Hippocampal formation (tissue), 2 donors: ENCODE measurements around the gene OPN4.

Source experiments
- DNase-seq, 2 donors: peaks; one replicate each; lab custom pipeline; 2025; lab: John Stamatoyannopoulos, UW

OPN4 gene

GRCh38 chr10:86647773-86648703 lies 6.3 kb upstream of the OPN4 start:
- DNase-seq, result no peak

DNA sequence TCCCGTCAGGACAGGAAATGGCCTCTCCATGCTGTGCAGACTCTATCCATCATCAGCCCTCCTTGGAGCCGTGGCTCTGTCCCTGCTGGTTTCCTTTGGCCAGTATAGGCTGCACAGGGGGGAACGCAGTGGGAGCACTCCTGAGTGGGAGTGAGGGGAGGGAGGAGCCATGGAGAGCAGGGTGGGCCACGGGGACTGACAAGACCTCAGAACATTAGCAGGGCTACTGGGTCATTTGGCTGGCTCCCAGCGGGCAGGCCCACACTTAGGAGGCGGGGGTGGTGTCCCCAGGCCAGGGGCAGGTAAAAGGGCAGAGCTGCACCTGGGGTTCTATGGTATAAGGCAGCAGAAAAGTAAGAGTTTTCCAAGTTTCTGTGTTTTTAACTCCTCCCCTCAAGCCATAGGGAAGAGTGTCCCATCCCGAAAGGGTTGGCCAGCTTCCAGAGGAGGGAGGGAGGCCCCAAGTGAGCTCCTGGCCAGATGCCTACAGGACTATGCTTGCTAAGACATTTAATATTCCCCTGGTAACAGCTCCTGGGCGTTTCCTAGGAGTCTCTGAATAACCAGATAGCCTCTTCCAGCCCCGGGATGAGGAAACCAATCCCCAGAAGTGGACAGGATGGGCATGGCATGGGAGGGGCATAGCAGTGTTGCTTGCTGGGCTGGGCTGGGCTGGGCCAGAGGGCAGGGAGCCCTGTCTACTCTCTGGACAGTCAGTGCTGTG lies 5.5 kb upstream of the OPN4 start:
- no peak for DNase-seq

DNA sequence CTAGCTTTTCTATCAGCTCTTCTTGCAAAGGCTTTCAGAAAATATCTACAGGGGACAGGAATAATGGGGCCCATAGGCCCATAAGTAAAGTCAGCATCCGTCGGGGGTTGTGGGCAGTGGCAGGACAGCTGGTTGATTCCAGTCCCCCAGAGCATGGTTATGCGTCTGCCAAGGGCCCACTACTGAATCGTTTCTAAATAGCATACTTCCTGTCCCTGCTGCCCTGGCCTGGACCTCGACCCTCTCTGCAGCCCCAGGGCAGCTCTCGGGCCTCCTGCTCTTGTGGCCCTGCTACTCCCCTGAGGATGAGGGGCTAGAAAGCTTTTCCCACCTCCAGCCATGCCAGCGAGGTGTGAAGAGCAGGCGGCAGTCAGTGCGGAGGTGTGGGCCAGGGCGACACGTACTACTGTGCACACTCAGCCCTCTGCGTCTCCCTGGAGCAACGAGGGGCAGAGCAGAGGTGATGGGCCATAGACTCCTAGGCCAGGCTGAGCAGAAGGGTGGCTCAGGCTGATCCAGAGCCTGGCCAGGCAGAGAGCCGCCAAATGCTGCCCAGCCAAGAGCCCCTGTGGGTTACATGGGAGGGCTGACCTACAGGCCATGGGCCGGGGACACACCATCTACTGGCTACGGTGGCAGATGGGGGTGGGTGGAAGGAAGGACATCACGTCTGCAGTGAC lies 4.7 kb upstream of the OPN4 start:
- no peak for DNase-seq

DNA sequence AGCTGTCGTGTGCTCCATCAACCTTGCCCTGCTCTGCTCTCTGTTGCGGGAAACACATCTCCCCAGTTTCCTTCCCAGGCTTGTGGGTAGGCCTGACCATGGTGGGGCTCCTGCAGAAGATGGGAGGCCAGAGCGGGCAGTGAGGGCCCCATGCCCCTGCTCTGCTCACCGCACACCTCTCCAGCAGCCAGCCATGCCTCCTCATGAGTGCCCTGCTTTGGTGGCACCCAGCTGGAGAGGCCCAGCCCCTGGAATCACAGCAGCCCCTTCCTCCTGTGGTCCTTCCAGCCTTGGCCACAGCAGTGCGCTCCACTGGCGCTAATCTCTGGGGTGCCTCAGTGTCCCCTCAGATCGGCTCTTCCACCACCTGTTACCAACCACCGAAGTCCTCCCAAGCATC lies 4.2 kb upstream of the OPN4 start:
- no peak for DNase-seq

- no peak for DNase-seq
These were observed 3.3 kb upstream of the OPN4 start for GRCh38 chr10:86651021-86651471.

GRCh38 chr10:86651631-86652331 lies 2.6 kb upstream of the OPN4 start:
- DNase-seq, result no peak

GRCh38 chr10:86652361-86653202 lies 1.8 kb upstream of the OPN4 start:
- no peak for DNase-seq

- DNase-seq, result no peak
These were observed 968 bp upstream of the OPN4 start for GRCh38 chr10:86653379-86653778.

DNA sequence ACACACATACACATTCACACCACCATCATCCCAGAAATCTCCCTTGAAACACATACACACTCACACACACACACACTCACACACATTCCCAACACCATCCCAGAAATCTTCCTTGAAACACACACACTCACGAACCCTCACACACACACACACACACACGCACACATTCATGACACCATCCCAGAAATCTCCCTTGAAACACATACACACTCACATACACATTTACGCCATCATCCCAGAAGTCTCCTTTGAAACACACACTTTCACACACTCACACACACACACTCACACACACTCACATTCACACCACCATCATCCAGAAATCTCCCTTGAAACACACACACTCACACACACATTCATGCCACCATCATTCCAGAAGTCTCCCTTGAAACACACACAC lies 360 bp upstream of the OPN4 start:
- no peak for DNase-seq

- no peak for DNase-seq
These were observed 810 bp downstream of the OPN4 start for GRCh38 chr10:86655173-86655540.

GRCh38 chr10:86655596-86655995 lies 1.2 kb downstream of the OPN4 start:
- no peak for DNase-seq

DNA sequence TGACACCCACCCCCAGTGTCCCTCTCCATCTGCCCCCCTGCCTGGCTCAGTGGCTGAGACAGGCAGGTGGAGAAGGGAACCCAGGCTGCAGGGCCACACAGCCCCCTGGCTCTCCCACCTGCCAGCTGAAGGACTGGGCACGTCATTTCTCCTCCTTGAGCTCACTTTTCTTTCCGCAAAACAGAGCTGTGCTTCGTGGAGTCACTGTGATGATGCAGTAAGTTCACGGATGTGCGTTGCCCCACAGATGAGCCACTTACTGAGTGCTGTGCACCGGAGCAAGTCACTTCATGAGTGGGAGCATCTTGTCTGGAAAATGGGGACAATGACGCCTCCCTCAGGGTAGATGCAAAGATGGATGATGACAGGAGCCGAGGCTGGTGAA lies 2.7 kb downstream of the OPN4 start:
- DNase-seq, result no peak

DNA sequence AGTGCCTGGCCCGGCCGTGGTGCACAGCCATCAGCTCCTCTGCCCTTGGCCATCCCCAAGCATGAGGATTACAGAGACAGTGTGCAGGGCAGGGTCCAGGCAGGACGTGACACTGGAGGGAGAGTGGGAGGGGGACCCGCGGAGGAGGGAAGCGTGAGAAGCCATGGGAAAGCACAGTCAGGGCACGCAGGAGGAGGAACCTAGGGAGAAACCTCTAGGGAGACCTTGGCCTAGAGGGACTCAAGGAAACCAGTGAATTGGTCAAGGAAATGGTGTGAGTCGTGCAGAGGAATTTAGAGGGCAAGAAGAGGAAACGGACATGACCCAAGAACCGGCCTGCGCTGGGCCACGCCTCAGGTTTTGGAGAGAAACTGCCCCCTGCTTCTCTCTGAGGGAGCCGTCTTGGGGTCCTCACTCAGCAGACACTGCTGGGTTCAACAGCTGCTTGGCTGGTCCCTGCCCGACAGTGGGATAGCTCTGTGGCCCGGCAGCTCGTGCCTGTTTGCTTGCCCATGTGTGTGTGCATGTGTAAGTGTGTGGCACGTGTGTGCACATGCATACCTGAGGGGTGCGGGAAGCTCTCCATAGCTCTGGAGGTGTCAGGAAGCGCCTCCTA lies 3.2 kb downstream of the OPN4 start:
- no peak for DNase-seq

DNA sequence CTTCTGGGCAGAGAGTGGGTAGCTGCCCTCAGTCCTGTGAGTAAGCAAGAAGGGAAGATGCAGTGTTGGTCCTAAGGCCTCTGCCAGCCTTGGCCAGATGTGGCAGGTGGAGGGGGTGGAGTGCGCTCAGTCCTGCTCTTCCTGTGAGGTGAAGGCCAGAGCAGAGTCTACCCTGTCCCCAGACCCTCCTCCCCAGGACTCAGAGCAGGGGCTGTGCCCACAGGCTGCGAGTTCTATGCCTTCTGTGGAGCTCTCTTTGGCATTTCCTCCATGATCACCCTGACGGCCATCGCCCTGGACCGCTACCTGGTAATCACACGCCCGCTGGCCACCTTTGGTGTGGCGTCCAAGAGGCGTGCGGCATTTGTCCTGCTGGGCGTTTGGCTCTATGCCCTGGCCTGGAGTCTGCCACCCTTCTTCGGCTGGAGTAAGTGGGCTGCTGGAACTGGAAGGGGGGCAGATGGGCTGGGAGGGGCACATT lies 4.0 kb downstream of the OPN4 start:
- no peak for DNase-seq

DNA sequence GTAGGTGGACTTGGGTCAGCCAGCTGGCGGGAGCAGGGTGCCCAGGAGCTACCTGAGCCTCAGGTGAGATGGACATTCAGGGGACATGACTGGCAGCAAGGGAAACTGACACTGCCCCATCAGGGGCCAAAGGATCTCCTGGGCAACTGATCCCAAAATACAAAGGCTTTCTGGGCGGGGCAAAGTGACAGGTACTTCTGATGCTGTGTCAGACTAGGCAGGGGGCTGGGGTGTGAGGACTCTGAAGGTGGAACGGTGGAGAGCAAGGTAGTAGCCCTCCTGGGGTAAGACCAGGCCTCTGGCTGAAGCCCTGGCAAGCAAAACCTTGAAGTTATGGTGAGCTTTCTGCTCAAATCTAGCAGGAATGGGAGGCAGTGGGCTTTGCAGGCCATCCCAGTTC lies 4.4 kb downstream of the OPN4 start:
- no peak for DNase-seq

GRCh38 chr10:86659161-86659691 lies 4.9 kb downstream of the OPN4 start:
- no peak for DNase-seq

DNA sequence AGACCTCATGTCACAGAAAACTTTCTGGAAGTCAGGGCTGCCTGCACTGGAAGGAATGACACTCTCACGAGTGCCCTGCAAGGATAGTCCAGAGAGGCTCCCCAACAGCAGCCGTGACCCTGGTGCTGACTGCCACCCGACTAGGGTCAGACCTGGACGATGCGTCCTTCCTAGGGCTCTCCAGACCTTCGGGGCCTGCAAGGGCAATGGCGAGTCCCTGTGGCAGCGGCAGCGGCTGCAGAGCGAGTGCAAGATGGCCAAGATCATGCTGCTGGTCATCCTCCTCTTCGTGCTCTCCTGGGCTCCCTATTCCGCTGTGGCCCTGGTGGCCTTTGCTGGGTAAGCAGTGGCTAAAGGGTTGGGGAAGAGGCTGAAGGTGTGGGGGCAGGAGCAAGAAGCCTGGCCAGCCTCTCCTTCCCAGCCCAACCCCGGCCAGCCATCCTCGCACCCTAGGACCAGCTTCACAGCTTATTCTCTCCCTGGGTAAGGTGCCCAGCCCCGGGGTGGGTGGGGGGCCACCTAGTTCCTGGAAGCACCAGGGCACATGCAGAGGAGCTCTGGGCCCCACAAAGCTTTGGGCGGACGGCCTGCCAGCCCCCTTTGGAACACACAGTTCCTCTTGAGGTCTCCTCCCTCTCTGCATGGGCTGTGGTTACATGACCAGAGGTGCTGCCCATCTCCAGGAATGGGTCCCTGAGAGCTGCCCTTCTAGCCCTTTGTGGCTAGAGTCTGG lies 5.5 kb downstream of the OPN4 start:
- DNase-seq, result no peak

GRCh38 chr10:86661161-86662025 lies 7.0 kb downstream of the OPN4 start:
- no peak for DNase-seq
